ENCODE data around the gene AKT2. TPM values are rescaled to one million over a fixed set of nuclear protein-coding genes. Genes with fewer than 3 reads are reported as not detected.

AKT2 gene
- total RNA-seq, 1 experiment from 2014 or later, result 150 TPM

GRCh38 chr19:40331052-40331451 is 45.9 kb upstream of the AKT2 start:
- no peaks in the 10 kb centered on the region for H3K23me2 ChIP-seq (ENCODE audit: insufficient read length, low read depth, low read length, poor library complexity, severe bottlenecking)
- no peak overlapping the region for H4K8ac ChIP-seq (replicated peaks; ENCODE audit: insufficient read length, low read depth, low read length)
- no peak overlapping the region for H3K4me2 ChIP-seq (ENCODE audit: insufficient read depth, insufficient read length, low read length)
- WGBS (ENCODE audit: extremely low coverage, insufficient read length, low lambda C conversion rate), result no CpG with 5 or more reads among the region's 5 CpGs
- no peak overlapping the region for H2BK15ac ChIP-seq (ENCODE audit: low read depth, low read length)
- no peak overlapping the region for H3K9ac ChIP-seq (ENCODE audit: extremely low read depth, insufficient read length, low read length)
- H3K9me3 Mint-ChIP-seq, result no peaks in the 10 kb centered on the region
- H2BK5ac ChIP-seq (ENCODE audit: insufficient read length, low read length), result no peak overlapping the region
- no peaks in the 10 kb centered on the region for H3K27me3 ChIP-seq (ENCODE audit: insufficient read depth, low read length)
- H4K5ac ChIP-seq (ENCODE audit: insufficient read length, low read depth, low read length), result no peak overlapping the region
- peaks cover 17 to 65% (median 62%) of the 10 kb centered on the region in 3 experiments; a peak in 6 of 7 replicates for H3K36me3 Mint-ChIP-seq (ENCODE audit: insufficient read depth in 1 of 3, low read depth in 3 of 3)
- no peak for TF ChIP-seq CTCF (conservative IDR thresholded peaks at IDR 0.05)
- no peak overlapping the region for H2AK5ac ChIP-seq (ENCODE audit: insufficient read length, low read length)
- no peak overlapping the region for H3K18ac ChIP-seq (ENCODE audit: insufficient read length, low read depth, low read length)
- peaks cover 7 to 10% of the 10 kb centered on the region in 2 experiments for H3K4me1 Mint-ChIP-seq
- H3K9me3 ChIP-seq (ENCODE audit: control insufficient read depth, low read depth, low read length), result no peaks in the 10 kb centered on the region
- no peaks in the 10 kb centered on the region for H3K79me1 ChIP-seq (ENCODE audit: insufficient read depth, low read depth, low read length, poor library complexity, severe bottlenecking)
- H3K4me1 ChIP-seq (ENCODE audit: insufficient read depth, low read length), result no peaks in the 10 kb centered on the region; the same call in 1 of the 2 replicates
- no peak overlapping the region for H3K27ac ChIP-seq (ENCODE audit: insufficient read length, low read depth, low read length)
- no peaks in the 10 kb centered on the region for H3K79me2 ChIP-seq (ENCODE audit: insufficient read depth, low read length)
- no peak overlapping the region for H4K91ac ChIP-seq (ENCODE audit: insufficient read length, low read depth, low read length)
- no peak overlapping the region for H3K14ac ChIP-seq (ENCODE audit: insufficient read depth, low read length)
- H3K27me3 Mint-ChIP-seq (ENCODE audit: low read depth), result no peaks in the 10 kb centered on the region
- H2BK120ac ChIP-seq (ENCODE audit: low read depth, low read length, poor library complexity, severe bottlenecking), result no peak overlapping the region
- no peak overlapping the region for H3K56ac ChIP-seq (ENCODE audit: insufficient read length, low read depth, low read length)
- no peaks in the 10 kb centered on the region for H4K20me1 ChIP-seq (ENCODE audit: control insufficient read depth, insufficient read depth, insufficient read length)
- no peak overlapping the region for H2BK20ac ChIP-seq (ENCODE audit: low read depth, low read length, poor library complexity, severe bottlenecking)
- H2AFZ ChIP-seq (ENCODE audit: low read length), result no peak overlapping the region
- H3K4ac ChIP-seq (ENCODE audit: low read depth, low read length), result no peak overlapping the region
- DNase-seq, result no peak
- no peak overlapping the region for H3K27ac Mint-ChIP-seq
- H3K23ac ChIP-seq (ENCODE audit: insufficient read length, low read depth, low read length), result no peak overlapping the region
- no peak overlapping the region for H3T11ph ChIP-seq (ENCODE audit: low read length)
- H2BK12ac ChIP-seq (ENCODE audit: insufficient read length, low read depth, low read length), result no peak overlapping the region
- H3K4me3 Mint-ChIP-seq, result no peak overlapping the region
